ENCODE measurements around the gene MALT1.

MALT1 gene

GRCh38 chr18:58697146-58697545 lies 25.9 kb downstream of the MALT1 start:
- Histone ChIP-seq H3K4me3 (ENCODE audit: insufficient read depth, low read length, poor library complexity, severe bottlenecking) (no peak overlapping the region), H4K20me1 (ENCODE audit: low read depth, low read length) (no peaks in the 10 kb centered on the region), H3K36me3 (ENCODE audit: low read length) (peaks cover 5% of the 10 kb centered on the region; the same call in 1 of the 2 replicates), H3K9ac (ENCODE audit: low read length) (no peak overlapping the region), H3K79me2 (ENCODE audit: insufficient read depth, low read length) (no peaks in the 10 kb centered on the region), H3K4me2 (ENCODE audit: low read depth, low read length, poor library complexity, severe bottlenecking) (no peak overlapping the region), H3K9me2 (replicated peaks; ENCODE audit: insufficient read depth, low read length) (no peaks in the 10 kb centered on the region), H3K27ac (ENCODE audit: low read depth, low read length) (no peak overlapping the region), H3K9me3 (ENCODE audit: insufficient read depth, low read length) (no peaks in the 10 kb centered on the region), H3F3A (ENCODE audit: insufficient read depth) (no peaks in the 10 kb centered on the region), H3K27me3 (ENCODE audit: low read length) (no peaks in the 10 kb centered on the region), H2AFZ (ENCODE audit: low read depth, low read length, severe bottlenecking) (no peak overlapping the region)
- TF ChIP-seq EZH2phosphoT487 (conservative IDR thresholded peaks at IDR 0.05; ENCODE audit: low read length) (no peak), CTCF (IDR thresholded peaks at IDR 0.05; ENCODE audit: insufficient read depth, low read length, poor library complexity, severe bottlenecking) (no peak)

GRCh38 chr18:58698701-58699193 lies 27.5 kb downstream of the MALT1 start:
- Histone ChIP-seq H3K9ac (ENCODE audit: low read length) (no peak overlapping the region), H3K9me2 (replicated peaks; ENCODE audit: insufficient read depth, low read length) (no peaks in the 10 kb centered on the region), H3K79me2 (ENCODE audit: insufficient read depth, low read length) (no peaks in the 10 kb centered on the region), H3K4me3 (ENCODE audit: insufficient read depth, low read length, poor library complexity, severe bottlenecking) (no peak overlapping the region), H3F3A (ENCODE audit: insufficient read depth) (no peaks in the 10 kb centered on the region), H3K9me3 (ENCODE audit: insufficient read depth, low read length) (no peaks in the 10 kb centered on the region), H3K27me3 (ENCODE audit: low read length) (no peaks in the 10 kb centered on the region), H2AFZ (ENCODE audit: low read depth, low read length, severe bottlenecking) (no peak overlapping the region), H3K36me3 (ENCODE audit: low read length) (peaks cover 5% of the 10 kb centered on the region; the same call in 1 of the 2 replicates), H3K27ac (ENCODE audit: low read depth, low read length) (no peak overlapping the region), H3K4me2 (ENCODE audit: low read depth, low read length, poor library complexity, severe bottlenecking) (no peak overlapping the region), H4K20me1 (ENCODE audit: low read depth, low read length) (no peaks in the 10 kb centered on the region)
- no peak for TF ChIP-seq CTCF (IDR thresholded peaks at IDR 0.05; ENCODE audit: insufficient read depth, low read length, poor library complexity, severe bottlenecking)
- TF ChIP-seq EZH2phosphoT487 (conservative IDR thresholded peaks at IDR 0.05; ENCODE audit: low read length), result no peak

- Histone ChIP-seq H3K4me2 (ENCODE audit: low read depth, low read length, poor library complexity, severe bottlenecking) (no peak overlapping the region), H3K79me2 (ENCODE audit: insufficient read depth, low read length) (no peaks in the 10 kb centered on the region), H3K4me3 (ENCODE audit: insufficient read depth, low read length, poor library complexity, severe bottlenecking) (no peak overlapping the region), H2AFZ (ENCODE audit: low read depth, low read length, severe bottlenecking) (no peak overlapping the region), H3K9me3 (ENCODE audit: insufficient read depth, low read length) (no peaks in the 10 kb centered on the region), H3K9ac (ENCODE audit: low read length) (no peak overlapping the region), H3F3A (ENCODE audit: insufficient read depth) (no peaks in the 10 kb centered on the region), H3K36me3 (ENCODE audit: low read length) (peaks cover 6% of the 10 kb centered on the region; the same call in 1 of the 2 replicates), H3K27me3 (ENCODE audit: low read length) (no peaks in the 10 kb centered on the region), H4K20me1 (ENCODE audit: low read depth, low read length) (no peaks in the 10 kb centered on the region), H3K27ac (ENCODE audit: low read depth, low read length) (no peak overlapping the region), H3K9me2 (replicated peaks; ENCODE audit: insufficient read depth, low read length) (no peaks in the 10 kb centered on the region)
- TF ChIP-seq EZH2phosphoT487 (conservative IDR thresholded peaks at IDR 0.05; ENCODE audit: low read length), result no peak
- no peak for TF ChIP-seq CTCF (IDR thresholded peaks at IDR 0.05; ENCODE audit: insufficient read depth, low read length, poor library complexity, severe bottlenecking)
Measured at GRCh38 chr18:58699551-58699950, 28.3 kb downstream of the MALT1 start.

All from SU-DHL-6 (cell line).